Activated CD4-positive, alpha-beta T cell treated with anti-CD3 and anti-CD28 coated beads, Interleukin-2, amount 10 ng/mL, durations not matched to agents 24 days and 14 days (primary cell): ENCODE measurements around the gene LRRC37A3. TPM values are rescaled to one million over a fixed set of nuclear protein-coding genes. Genes with fewer than 3 reads are reported as not detected.
"Not testable (repeated sequence)": the region's sequence is repeated elsewhere in the genome, so short reads cannot be mapped to it uniquely, and the experiment has no call there.

Experiments
- DNase-seq: peaks from one replicate; pipeline ENCODE4 v3.0.0; 2022
- H3K27ac Mint-ChIP-seq: one replicate; pipeline ENCODE4 v1.8.0; 2022; ENCODE audit warnings: mild to moderate bottlenecking, mixed read lengths
- H3K27me3 Mint-ChIP-seq: one replicate; pipeline ENCODE4 v1.8.0; 2022; ENCODE audit warnings: mixed read lengths
- H3K36me3 Mint-ChIP-seq: one replicate; pipeline ENCODE4 v1.8.0; 2022; ENCODE audit warnings: low read depth, mild to moderate bottlenecking, mixed read lengths
- H3K4me1 Mint-ChIP-seq: one replicate; pipeline ENCODE4 v1.8.0; 2021; ENCODE audit warnings: mixed read lengths
- H3K4me3 Mint-ChIP-seq: one replicate; pipeline ENCODE4 v1.8.0; 2022; ENCODE audit warnings: mild to moderate bottlenecking, moderate library complexity, mixed read lengths
- H3K9me3 Mint-ChIP-seq: one replicate; pipeline ENCODE4 v1.8.0; 2021; ENCODE audit warnings: mixed read lengths
- intact Hi-C: fragments of 100-400 bp; cut with micrococcal nuclease; formaldehyde crosslinking; loops from one replicate; pipeline ENCODE4 v1.15.1; 2023
- total RNA-seq: library from RNA; stranded (reverse); gene quantifications from 2 replicates; pipeline ENCODE4 v1.2.3, GENCODE V29; 2022

Gene LRRC37A3
- total RNA-seq, 1 donor from 2014 or later, result 12.8 TPM

DNA sequence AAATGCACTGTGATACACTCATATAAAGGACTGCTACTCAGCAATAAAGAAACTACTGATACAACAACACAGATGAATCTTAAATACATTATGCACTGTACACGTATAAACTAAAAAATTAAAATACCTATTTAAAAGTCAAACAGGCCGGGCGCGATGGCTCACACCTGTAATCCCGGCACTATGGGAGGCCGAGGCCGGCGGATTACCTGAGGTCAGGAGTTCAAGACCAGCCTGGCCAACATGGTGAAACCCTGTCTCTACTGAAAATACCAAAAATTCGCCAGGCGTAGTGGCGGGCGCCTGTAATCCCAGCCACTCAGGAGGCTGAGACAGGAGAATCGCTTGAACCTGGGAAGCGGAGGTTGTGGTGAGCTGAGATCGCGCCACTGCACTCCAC is 1.7 kb downstream of the LRRC37A3 start:
- DNase-seq, H3K36me3 Mint-ChIP-seq, H3K27ac Mint-ChIP-seq, H3K27me3 Mint-ChIP-seq, H3K9me3 Mint-ChIP-seq, H3K4me1 Mint-ChIP-seq, intact Hi-C loops, H3K4me3 Mint-ChIP-seq: not testable (repeated sequence)

DNA sequence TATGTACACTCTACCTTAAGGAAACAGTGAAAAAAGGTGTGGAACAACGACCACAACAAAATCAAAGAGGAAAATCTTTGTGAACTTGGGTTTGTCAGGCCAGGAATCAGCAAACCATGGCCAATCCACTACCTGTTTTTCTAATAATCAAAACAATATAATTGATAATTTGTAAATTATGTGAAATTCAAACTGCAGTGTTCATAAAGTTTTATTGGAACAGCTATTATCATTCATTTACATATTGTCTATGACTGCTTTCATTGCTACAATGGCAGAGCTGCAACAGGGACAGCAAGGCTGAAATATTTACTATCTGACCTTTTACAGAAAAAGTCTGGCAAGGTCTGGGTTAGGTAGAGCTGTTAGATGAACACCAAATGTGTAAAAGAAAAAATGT is 4.0 kb downstream of the LRRC37A3 start:
- H3K27me3 Mint-ChIP-seq, H3K4me3 Mint-ChIP-seq, intact Hi-C loops, H3K27ac Mint-ChIP-seq, H3K36me3 Mint-ChIP-seq, H3K4me1 Mint-ChIP-seq, DNase-seq, H3K9me3 Mint-ChIP-seq: not testable (repeated sequence)

DNA sequence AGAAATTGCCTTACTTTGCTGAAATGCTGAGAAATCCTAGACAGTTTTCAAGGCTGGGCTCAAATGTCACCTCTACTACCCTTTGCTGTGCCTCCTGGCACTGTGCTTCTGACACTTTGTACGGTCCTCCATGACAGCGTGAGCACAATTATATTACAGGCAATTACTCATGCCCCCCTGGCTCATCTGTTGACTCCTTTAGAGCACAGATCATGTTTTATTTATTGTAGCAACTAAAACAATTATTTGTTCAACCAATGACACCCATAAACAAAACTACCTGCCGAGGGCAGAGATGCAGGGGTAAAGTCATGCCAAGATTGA is 9.1 kb downstream of the LRRC37A3 start:
- intact Hi-C loops, H3K9me3 Mint-ChIP-seq, H3K4me1 Mint-ChIP-seq, H3K36me3 Mint-ChIP-seq, H3K4me3 Mint-ChIP-seq, H3K27me3 Mint-ChIP-seq, H3K27ac Mint-ChIP-seq: not testable (repeated sequence)
- peak; percentile 14 for DNase-seq

DNA sequence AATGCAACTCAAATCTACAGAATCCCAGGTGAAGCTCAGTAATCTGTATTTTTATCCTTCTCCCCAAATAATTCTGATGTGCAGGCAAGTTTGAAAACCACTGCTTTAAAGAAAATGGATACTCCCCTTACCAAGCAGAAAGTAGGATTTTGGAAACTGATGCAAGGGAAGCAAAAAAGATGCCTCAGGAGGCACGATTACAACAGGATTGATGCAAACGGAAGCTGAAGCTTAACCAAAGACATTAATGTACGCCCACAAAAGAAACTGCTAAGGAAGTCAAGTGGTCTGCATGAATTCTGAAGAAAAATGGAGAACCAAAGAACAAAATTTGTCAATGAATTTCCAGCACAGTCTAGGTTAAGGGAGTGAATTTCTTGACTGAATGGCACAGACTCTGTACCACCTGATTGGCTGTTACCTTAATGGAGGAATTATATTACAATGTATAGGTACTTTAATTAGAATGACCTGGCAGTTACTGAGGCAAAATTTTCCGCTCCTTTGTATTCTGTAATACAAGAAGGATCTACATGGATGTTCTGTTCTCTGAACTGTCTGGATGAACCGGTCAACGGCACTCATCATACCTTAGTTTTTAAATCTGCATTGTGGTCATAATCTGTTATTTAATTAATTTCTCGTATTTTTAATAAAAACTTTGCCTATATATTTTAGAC is 9.6 kb downstream of the LRRC37A3 start:
- H3K27me3 Mint-ChIP-seq, H3K4me1 Mint-ChIP-seq, intact Hi-C loops, H3K9me3 Mint-ChIP-seq, H3K36me3 Mint-ChIP-seq: not testable (repeated sequence)
- peak overlapping the region; percentile 21 for H3K4me3 Mint-ChIP-seq
- peak overlapping the region; percentile 66 for H3K27ac Mint-ChIP-seq
- peak; percentile 59 for DNase-seq

DNA sequence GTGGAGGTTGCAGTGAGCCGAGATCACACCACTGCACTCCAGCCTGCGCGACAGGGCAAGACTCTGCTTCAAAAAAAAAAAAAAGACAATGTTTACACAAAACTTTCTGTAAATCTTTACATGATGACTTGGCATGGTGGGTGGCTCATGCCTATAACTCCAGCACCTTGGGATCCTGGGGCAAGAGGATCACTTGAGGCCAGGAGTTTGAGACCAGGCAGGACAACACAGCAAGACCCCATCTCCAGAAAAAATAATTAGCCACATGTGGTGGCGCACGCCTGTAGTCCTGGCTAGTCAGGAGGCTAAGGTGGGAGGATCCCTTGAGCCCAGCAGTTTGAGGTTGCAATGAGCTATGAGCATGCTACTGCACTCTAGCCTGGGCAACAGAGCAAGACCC is 15.2 kb downstream of the LRRC37A3 start:
- H3K4me1 Mint-ChIP-seq, H3K36me3 Mint-ChIP-seq, H3K4me3 Mint-ChIP-seq, intact Hi-C loops, H3K27ac Mint-ChIP-seq, H3K27me3 Mint-ChIP-seq, H3K9me3 Mint-ChIP-seq: not testable (repeated sequence)
- DNase-seq, result peak; percentile 54

DNA sequence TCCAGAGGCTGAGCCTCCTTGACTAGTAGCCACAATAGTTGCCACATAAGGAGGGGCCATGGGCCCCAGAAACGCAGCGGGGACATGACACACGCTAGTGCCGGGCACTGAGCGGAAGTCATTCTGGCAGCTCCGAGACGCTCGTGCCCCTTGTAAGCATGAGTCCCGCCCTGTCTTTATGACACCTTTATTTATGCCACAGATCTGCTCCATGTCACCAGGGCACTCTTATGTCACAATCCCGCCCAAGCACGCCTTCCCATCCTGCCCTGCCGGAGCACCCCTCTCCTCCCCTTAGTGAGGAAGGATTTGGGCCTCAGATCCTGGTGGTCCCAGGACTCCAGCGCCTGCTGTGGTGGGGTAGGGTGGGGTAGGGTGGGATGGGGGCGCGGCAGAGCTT is 22.1 kb downstream of the LRRC37A3 start:
- intact Hi-C loops, H3K36me3 Mint-ChIP-seq, DNase-seq, H3K27ac Mint-ChIP-seq, H3K4me3 Mint-ChIP-seq, H3K9me3 Mint-ChIP-seq, H3K27me3 Mint-ChIP-seq, H3K4me1 Mint-ChIP-seq: not testable (repeated sequence)

DNA sequence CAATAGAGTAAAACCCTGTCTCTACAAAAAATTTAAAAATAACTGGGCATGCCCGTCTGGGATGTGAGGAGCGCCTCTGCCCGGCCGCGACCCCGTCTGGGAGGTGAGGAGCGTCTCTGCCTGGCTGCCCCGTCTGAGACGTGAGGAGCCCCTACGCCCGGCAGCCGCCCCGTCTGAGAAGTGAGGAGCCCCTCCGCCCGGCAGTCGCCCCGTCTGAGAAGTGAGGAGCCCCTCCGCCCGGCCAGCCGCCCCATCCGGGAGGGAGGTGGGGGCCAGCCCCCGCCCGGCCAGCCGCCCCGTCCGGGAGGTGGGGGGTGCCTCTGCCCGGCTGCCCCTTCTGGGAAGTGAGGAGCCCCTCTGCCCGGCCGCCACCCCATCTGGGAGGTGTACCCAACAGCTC is 45.1 kb downstream of the LRRC37A3 start:
- H3K27me3 Mint-ChIP-seq, H3K36me3 Mint-ChIP-seq, H3K27ac Mint-ChIP-seq, H3K9me3 Mint-ChIP-seq, intact Hi-C loops, H3K4me3 Mint-ChIP-seq, H3K4me1 Mint-ChIP-seq: not testable (repeated sequence)
- peak; percentile 27 for DNase-seq

DNA sequence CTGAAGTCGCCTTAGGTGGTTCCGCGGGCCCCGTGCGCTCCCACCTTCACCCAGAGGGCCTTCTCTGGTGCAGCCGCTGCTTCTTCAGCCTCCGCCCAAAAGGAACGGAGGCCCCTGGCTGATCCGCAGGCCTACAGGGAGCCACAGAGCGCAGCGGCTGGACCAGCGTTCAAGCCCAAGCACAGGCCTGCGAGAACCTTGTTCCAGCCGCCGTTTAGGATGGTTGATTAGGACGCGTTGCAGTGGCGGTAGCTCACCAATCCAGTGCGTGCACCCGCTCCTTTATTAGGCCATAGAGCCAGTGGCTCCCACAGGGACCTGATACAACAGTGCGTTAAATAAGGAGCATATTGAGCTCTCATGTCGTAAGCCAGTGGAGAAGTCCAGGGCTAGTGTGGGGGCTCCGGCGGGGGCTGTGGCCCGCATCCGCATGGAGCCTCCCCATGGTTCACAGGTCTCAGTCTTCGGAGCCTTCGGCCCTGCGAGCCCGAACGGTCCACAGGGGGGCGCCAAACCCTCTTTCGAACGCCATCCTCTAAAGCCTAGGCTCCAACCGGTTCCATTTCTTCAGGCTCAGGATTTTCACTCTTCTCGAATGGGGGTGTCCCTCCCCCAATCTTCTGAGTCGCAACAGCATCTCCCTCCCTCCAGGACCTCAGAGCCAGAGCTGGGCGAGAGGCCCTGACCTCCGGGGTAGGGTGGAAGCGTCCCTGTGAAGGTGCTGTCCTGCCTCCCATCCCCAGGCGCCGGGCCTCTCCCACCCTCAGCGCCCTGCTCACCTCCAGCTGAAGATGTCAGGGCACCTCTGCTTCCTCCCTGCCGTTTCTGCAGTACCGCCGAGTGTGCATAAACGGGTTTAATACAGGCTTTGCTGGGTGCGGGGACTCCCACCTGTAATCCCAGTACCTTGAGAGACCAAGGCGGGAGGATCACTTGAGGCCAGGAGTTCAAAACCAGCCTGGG is 71.5 kb downstream of the LRRC37A3 start:
- not testable (repeated sequence) for H3K27me3 Mint-ChIP-seq, H3K36me3 Mint-ChIP-seq, H3K4me3 Mint-ChIP-seq, H3K4me1 Mint-ChIP-seq, H3K27ac Mint-ChIP-seq, H3K9me3 Mint-ChIP-seq
- intact Hi-C loops, result loop anchor here (2.0 to 5.0 kb wide), 2 partner anchors 115 to 351 kb away; no protein-coding TSS in a partner anchor
- peak; percentile 93 for DNase-seq

DNA sequence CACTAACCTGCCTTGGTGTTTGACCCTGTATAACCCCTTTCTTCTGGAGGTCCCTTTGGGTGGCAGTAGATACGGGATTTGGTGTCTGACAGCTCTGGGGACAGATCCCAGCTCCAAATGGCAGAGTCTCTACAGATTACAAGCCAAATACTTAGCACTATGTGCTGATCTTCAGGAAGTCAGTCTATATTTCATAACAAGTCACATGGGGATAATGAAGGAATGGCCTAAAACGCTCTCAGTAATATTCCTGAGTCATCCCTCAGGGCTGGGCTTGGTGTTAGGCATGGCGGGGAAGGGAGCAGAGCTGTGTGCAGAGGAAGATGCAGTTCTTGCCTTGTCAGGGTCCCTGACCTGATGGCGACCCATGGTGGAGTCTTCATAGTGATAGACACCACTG is 72.4 kb downstream of the LRRC37A3 start:
- not testable (repeated sequence) for H3K27ac Mint-ChIP-seq, H3K4me3 Mint-ChIP-seq, DNase-seq, H3K4me1 Mint-ChIP-seq, H3K36me3 Mint-ChIP-seq, H3K9me3 Mint-ChIP-seq, H3K27me3 Mint-ChIP-seq
- intact Hi-C loops, result loop anchor here (5.0 kb wide), 1 partner anchor 115 kb away; no protein-coding TSS in a partner anchor

DNA sequence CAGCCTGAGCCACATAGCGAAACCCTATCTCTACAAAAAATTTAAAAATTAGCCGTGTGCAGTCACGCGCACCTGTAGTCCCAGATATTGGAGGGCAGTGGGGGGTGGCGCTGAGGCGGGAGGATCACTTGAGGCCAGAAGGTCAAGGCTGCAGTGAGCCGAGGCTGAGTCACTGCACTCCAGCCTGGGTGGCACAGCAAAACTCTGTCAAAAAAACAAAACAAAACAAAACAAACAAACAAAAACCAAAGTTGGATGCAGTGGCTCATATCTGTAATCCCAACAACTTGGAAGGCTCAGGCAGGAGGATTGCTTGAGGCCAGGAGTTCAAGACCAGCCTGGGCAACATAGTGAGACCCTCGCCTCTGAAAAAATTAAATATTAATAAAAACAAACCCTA is 75.4 kb downstream of the LRRC37A3 start:
- intact Hi-C loops, result not testable (repeated sequence)

DNA sequence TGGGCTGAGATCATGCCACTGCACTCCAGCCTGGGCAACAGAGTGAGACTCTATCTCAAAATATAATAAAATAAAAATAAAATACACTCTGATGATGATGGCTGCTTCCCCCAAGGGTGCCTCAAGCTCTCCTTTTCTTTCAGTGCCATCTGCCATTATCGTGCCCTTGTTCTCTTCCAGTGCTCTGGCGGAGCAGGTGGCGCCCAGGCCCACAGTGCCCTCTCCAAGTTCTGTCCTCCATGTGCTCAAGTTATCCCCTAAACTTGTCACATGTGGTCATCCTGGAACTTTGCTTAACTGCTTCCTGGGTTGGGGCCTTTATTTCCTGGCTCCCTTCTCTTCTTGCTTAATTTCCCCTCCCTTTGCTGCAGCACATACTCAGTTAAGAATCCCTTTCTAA is 76.4 kb downstream of the LRRC37A3 start:
- H3K27ac Mint-ChIP-seq, H3K27me3 Mint-ChIP-seq, H3K4me1 Mint-ChIP-seq, intact Hi-C loops, H3K36me3 Mint-ChIP-seq, DNase-seq, H3K4me3 Mint-ChIP-seq, H3K9me3 Mint-ChIP-seq: not testable (repeated sequence)

More for the DNA sequence above, 75.4 kb downstream of the LRRC37A3 start:
- DNase-seq, H3K27ac Mint-ChIP-seq, H3K4me1 Mint-ChIP-seq, H3K9me3 Mint-ChIP-seq, H3K4me3 Mint-ChIP-seq, H3K27me3 Mint-ChIP-seq, H3K36me3 Mint-ChIP-seq: not testable (repeated sequence)

DNA sequence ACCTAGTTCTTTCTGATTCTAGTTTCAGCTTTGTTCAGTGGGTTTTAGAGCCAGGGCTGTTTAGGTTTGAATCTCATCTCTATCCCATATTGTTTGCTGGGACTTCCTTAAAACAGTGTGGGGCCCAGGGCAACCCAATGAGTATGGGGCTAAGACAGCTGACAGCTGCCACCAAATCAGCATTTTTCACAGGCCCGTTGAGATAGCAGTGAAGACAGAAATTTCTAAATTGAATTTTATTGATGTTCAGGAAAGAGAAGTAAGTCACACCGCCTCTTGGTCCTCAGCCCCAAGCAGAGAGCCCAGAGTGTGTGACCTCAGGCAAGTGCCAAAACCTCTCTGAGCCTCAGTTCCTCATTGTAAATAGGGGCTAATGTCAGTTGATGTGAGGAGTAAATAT is 78.3 kb downstream of the LRRC37A3 start:
- H3K9me3 Mint-ChIP-seq, H3K4me1 Mint-ChIP-seq, H3K27me3 Mint-ChIP-seq, DNase-seq, H3K27ac Mint-ChIP-seq, intact Hi-C loops, H3K36me3 Mint-ChIP-seq, H3K4me3 Mint-ChIP-seq: not testable (repeated sequence)

DNA sequence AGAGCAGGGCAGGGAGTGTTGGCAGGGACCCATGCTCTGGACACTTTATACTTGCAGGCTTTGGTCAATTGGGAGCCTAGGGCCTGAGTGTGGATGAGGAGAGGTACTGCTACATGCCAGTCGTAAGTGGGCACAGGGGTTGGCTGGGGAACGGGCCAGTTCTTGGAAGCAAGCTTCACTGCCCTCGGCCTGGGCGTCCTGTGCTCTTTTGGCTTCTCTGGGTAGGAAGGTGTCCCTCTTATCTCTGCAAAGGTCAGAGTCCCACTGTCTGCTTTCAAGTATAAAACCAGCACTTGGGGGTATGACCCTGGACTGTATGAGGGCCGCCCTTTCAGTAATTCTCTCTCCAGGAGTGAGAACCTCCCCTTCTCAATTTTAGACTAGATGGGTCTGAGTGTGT is 80.8 kb downstream of the LRRC37A3 start:
- peaks cover 14% of the 10 kb centered on the region for H3K4me1 Mint-ChIP-seq
- intact Hi-C loops, H3K27me3 Mint-ChIP-seq, H3K9me3 Mint-ChIP-seq, H3K36me3 Mint-ChIP-seq, DNase-seq, H3K4me3 Mint-ChIP-seq, H3K27ac Mint-ChIP-seq: not testable (repeated sequence)

DNA sequence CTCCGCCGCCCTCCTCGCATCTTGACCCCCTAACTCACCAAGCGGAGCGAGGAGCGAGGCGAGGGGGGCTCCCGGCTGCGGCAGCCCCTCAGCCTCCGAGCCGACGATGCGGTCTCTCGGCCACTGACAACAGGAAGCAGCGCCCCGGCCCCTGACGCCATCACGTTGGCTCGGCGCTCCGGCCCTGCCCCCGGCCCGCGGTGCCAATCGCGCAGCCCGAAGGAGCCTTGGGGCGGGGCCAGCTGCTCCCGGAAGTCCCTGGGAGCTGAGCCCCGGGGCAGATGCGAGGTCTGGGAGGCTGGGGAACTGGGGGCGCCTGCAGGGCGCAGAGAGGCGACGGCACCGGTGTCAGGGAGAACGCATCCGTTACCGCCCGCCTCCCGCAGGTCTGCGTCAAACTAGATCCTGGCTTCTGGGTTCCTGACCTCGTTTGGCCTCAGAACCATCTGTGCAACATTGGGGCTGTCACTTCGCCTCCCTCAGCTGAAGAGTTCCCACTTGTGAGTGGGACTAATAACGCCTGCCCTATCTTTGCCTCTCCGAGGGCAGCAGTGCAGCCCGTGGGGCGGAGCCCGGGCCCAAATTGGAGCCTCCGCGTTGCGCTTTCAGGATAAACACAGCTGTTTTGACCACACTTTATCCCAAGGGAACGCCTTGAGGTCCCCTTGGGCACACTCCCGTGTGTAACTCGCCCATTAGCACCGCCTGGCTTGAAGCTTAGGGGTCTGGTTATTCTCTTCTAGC is 82.1 kb downstream of the LRRC37A3 start:
- intact Hi-C loops, result not testable (repeated sequence)
- peak; percentile 97 for DNase-seq
- H3K4me1 Mint-ChIP-seq, result peaks cover 14% of the 10 kb centered on the region

More for the DNA sequence above, 82.1 kb downstream of the LRRC37A3 start:
- Mint-ChIP-seq H3K27ac (peak overlapping the region; percentile 91), H3K4me3 (peak overlapping the region; percentile 99)
- not testable (repeated sequence) for H3K36me3 Mint-ChIP-seq, H3K27me3 Mint-ChIP-seq, H3K9me3 Mint-ChIP-seq
